Astrocyte (in vitro differentiated cells and primary cell): Measurements from ENCODE around the gene NPTN.

ENCODE experiments used
- EZH2 ChIP-seq: IDR thresholded peaks from 2 replicates; pipeline ENCODE4 v1.6.1; 2012; ENCODE audit warnings: mild to moderate bottlenecking, low read length, inconsistent platforms; ENCODE audit not compliant: insufficient read depth
- TF ChIP-seq, protein P1 (sequence below): IDR thresholded peaks from 2 replicates; pipeline ENCODE4 v1.5.1; 2011; ENCODE audit warnings: low read depth, mild to moderate bottlenecking, inconsistent platforms, low read length, moderate library complexity; ENCODE audit not compliant: insufficient read depth

GRCh38 chr15:73585871-73586654, 47.1 kb downstream of the NPTN start:
- TF ChIP-seq, protein P1, sequence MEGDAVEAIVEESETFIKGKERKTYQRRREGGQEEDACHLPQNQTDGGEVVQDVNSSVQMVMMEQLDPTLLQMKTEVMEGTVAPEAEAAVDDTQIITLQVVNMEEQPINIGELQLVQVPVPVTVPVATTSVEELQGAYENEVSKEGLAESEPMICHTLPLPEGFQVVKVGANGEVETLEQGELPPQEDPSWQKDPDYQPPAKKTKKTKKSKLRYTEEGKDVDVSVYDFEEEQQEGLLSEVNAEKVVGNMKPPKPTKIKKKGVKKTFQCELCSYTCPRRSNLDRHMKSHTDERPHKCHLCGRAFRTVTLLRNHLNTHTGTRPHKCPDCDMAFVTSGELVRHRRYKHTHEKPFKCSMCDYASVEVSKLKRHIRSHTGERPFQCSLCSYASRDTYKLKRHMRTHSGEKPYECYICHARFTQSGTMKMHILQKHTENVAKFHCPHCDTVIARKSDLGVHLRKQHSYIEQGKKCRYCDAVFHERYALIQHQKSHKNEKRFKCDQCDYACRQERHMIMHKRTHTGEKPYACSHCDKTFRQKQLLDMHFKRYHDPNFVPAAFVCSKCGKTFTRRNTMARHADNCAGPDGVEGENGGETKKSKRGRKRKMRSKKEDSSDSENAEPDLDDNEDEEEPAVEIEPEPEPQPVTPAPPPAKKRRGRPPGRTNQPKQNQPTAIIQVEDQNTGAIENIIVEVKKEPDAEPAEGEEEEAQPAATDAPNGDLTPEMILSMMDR = no peak
- no peak for TF ChIP-seq EZH2
